SJSA1 (cell line): ENCODE measurements around the gene CCR9. TPM values are rescaled to one million over a fixed set of nuclear protein-coding genes. Genes with fewer than 3 reads are reported as not detected.

Experiments
- DNase-seq, 2 experiments: peaks; one replicate each; pipeline ENCODE4 v3.0.0-alpha.2; 2015 to 2020; ENCODE audit warnings: low spot score in 2 of 2, low read depth in 1 of 2
- H3K27ac ChIP-seq: fragments of 250-450 bp; sonication (Bioruptor Pico); 2 replicates; pipeline ENCODE4 v1.5.1; 2020; ENCODE audit warnings: mild to moderate bottlenecking, moderate library complexity
- H3K27me3 ChIP-seq: fragments of 250-450 bp; sonication (Bioruptor Pico); replicated peaks from 2 replicates; pipeline ENCODE4 v1.5.1; 2020; ENCODE audit warnings: mild to moderate bottlenecking, moderate library complexity
- H3K36me3 ChIP-seq: fragments of 250-450 bp; sonication (Bioruptor Pico); 2 replicates; pipeline ENCODE4 v1.5.1; 2020; ENCODE audit warnings: mild to moderate bottlenecking
- H3K4me1 ChIP-seq: fragments of 250-450 bp; sonication (Bioruptor Pico); replicated peaks from 2 replicates; pipeline ENCODE4 v1.6.1; 2021; ENCODE audit warnings: mild to moderate bottlenecking
- H3K4me3 ChIP-seq: fragments of 250-450 bp; sonication (Bioruptor Pico); 2 replicates; pipeline ENCODE4 v1.5.1; 2020; ENCODE audit warnings: mild to moderate bottlenecking
- H3K9me3 ChIP-seq: fragments of 250-450 bp; sonication (Bioruptor Pico); replicated peaks from 2 replicates; pipeline ENCODE4 v1.5.1; 2020; ENCODE audit warnings: mild to moderate bottlenecking
- total RNA-seq: library from RNA; depleted of rRNA; stranded (reverse); fragments of >200 nt; shearing (Covaris generic); gene quantifications from 2 replicates; pipeline ENCODE4 v1.2.3, GENCODE V29; 2014

The CCR9 gene
- total RNA-seq, 1 experiment from 2014 or later: not detected

GRCh38 chr3:45906681-45907407, 20.5 kb downstream of the CCR9 start:
- Histone ChIP-seq H3K36me3 (no peaks in the 10 kb centered on the region), H3K4me3 (no peak overlapping the region), H3K27me3 (no peaks in the 10 kb centered on the region), H3K4me1 (peaks cover 30% of the 10 kb centered on the region), H3K27ac (no peak overlapping the region), H3K9me3 (0 out of 2 replicates have a peak, but pooled peaks cover 2% of the 10 kb centered on the region)
- DNase-seq: peak in 1 of 2 experiments; percentile 31

- H3K4me1 ChIP-seq: peaks cover 30% of the 10 kb centered on the region
- peak overlapping the region; percentile 15; the same call in 1 of the 2 replicates for H3K27ac ChIP-seq
- H3K36me3 ChIP-seq: no peaks in the 10 kb centered on the region
- 0 out of 2 replicates have a peak, but pooled peaks cover under 1% of the 10 kb centered on the region for H3K9me3 ChIP-seq
- DNase-seq: peak; percentile 44 to 48
- no peaks in the 10 kb centered on the region for H3K27me3 ChIP-seq
- H3K4me3 ChIP-seq: no peak overlapping the region
Measured at GRCh38 chr3:45907769-45908705, 21.7 kb downstream of the CCR9 start.

- Histone ChIP-seq H3K4me3 (no peak overlapping the region), H3K9me3 (no peaks in the 10 kb centered on the region)
- no peak for DNase-seq
Measured at GRCh38 chr3:45908761-45909160, 22.4 kb downstream of the CCR9 start.

GRCh38 chr3:45909542-45909941, 23.2 kb downstream of the CCR9 start:
- Histone ChIP-seq H3K4me3 (no peak overlapping the region), H3K36me3 (no peaks in the 10 kb centered on the region), H3K4me1 (peaks cover 32% of the 10 kb centered on the region), H3K9me3 (no peaks in the 10 kb centered on the region), H3K27me3 (no peaks in the 10 kb centered on the region), H3K27ac (no peak overlapping the region)
- peak in 1 of 2 experiments; percentile 25 for DNase-seq

More at GRCh38 chr3:45908761-45909160, 22.4 kb downstream of the CCR9 start:
- 0 out of 2 replicates have a peak overlapping the region, but pooled peaks have one; percentile 11 for H3K27ac ChIP-seq
- H3K27me3 ChIP-seq: no peaks in the 10 kb centered on the region
- no peaks in the 10 kb centered on the region for H3K36me3 ChIP-seq
- H3K4me1 ChIP-seq: peaks cover 30% of the 10 kb centered on the region

DNA sequence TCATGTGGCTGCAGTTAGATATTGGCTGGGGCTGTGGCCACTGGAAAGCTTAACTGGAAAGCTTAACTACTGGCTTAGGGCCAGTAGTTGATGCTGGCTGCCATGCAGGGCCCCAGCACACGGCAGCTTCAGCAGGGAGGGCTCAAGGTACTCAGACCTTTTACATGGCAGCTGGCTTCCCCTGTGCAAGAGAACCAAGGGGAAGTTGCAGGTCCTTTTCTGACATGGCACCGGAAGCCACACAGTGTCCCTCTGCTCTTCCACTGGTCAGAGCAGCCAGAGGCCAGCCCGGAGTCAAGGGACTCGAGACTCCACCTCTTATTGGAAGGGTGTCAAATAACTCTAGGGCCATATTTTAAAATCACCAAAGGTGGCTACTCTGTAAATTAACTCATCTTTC, 24.5 kb downstream of the CCR9 start:
- Histone ChIP-seq H3K27me3 (no peaks in the 10 kb centered on the region), H3K4me1 (peaks cover 45% of the 10 kb centered on the region), H3K4me3 (no peak overlapping the region), H3K27ac (no peak overlapping the region), H3K9me3 (no peaks in the 10 kb centered on the region), H3K36me3 (no peaks in the 10 kb centered on the region)
- DNase-seq: no peak

GRCh38 chr3:45911511-45912226, 25.3 kb downstream of the CCR9 start:
- Histone ChIP-seq H3K27ac (no peak overlapping the region), H3K36me3 (no peaks in the 10 kb centered on the region), H3K27me3 (no peaks in the 10 kb centered on the region), H3K4me3 (no peak overlapping the region), H3K9me3 (no peaks in the 10 kb centered on the region), H3K4me1 (peaks cover 50% of the 10 kb centered on the region)
- no peak for DNase-seq

DNA sequence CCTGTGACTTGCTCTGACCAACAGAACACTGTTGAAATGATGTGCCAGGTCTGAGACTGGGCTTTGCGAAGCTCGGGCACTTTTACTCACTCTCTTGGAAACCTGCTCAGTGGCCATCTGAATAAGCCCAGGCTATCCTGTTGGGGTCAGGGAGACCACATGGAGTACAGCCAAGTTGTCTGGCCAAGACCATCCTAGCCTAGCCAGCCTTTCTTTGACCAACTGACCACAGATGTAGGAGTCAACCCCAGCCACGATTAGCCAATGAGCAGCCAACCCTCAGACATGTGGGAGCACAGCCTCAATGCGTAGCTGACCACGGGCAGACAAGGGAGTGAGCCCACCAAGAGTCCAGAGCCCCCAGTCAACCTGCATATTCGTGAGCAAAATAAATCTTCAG, 26.1 kb downstream of the CCR9 start:
- Histone ChIP-seq H3K9me3 (no peaks in the 10 kb centered on the region), H3K4me1 (peaks cover 48% of the 10 kb centered on the region), H3K27ac (no peak overlapping the region), H3K4me3 (no peak overlapping the region), H3K27me3 (no peaks in the 10 kb centered on the region), H3K36me3 (no peaks in the 10 kb centered on the region)
- DNase-seq: no peak

DNA sequence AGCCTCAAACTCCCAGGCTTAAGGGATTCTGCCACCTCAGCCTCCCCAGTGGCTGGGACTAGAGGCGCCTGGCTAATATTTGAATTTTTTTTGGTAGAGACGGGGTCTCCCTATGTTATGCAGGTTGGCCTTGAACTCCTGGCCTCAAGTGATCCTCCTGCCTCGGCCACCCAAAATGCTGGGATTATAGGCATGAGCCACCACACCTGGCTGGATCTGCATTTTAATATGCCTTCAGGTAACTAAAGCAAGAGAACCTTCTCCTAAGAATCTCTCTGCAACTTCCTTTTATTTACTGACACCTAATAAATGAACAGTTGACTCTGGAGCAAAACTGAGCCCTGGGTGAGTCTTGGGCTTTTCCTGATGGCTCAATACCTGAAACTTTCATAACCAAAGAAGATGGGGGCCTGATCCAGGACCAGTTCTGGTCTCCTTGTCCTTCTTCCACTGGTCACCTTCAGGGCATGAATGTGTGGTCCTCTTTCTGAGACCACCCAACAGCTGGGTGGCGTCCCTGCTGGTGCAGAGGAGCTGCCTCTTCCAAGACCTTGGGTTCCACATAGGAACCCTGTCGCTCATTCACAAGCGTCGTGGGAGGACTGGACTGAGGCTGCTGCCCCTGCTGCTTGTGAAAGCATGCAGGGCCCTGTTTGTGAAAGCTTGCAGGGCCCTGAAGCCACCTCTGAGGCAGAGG, 28.2 kb downstream of the CCR9 start:
- peak in 1 of 2 experiments; percentile 24 for DNase-seq
- H3K4me3 ChIP-seq: no peak overlapping the region
- H3K27me3 ChIP-seq: no peaks in the 10 kb centered on the region
- H3K27ac ChIP-seq: peak overlapping the region; percentile 54
- peaks cover 32% of the 10 kb centered on the region for H3K4me1 ChIP-seq
- H3K9me3 ChIP-seq: no peaks in the 10 kb centered on the region
- H3K36me3 ChIP-seq: no peaks in the 10 kb centered on the region

- Histone ChIP-seq H3K27me3 (no peaks in the 10 kb centered on the region), H3K4me1 (peaks cover 32% of the 10 kb centered on the region), H3K4me3 (no peak overlapping the region), H3K27ac (peak overlapping the region; percentile 54), H3K9me3 (no peaks in the 10 kb centered on the region), H3K36me3 (no peaks in the 10 kb centered on the region)
- DNase-seq: no peak
Measured at GRCh38 chr3:45915059-45915439, 28.7 kb downstream of the CCR9 start.

GRCh38 chr3:45915518-45916231, 29.3 kb downstream of the CCR9 start:
- Histone ChIP-seq H3K9me3 (no peaks in the 10 kb centered on the region), H3K4me1 (peaks cover 29% of the 10 kb centered on the region), H3K36me3 (no peaks in the 10 kb centered on the region), H3K27me3 (no peaks in the 10 kb centered on the region), H3K27ac (peak overlapping the region; percentile 54), H3K4me3 (no peak overlapping the region)
- DNase-seq: peak; percentile 84 to 93

DNA sequence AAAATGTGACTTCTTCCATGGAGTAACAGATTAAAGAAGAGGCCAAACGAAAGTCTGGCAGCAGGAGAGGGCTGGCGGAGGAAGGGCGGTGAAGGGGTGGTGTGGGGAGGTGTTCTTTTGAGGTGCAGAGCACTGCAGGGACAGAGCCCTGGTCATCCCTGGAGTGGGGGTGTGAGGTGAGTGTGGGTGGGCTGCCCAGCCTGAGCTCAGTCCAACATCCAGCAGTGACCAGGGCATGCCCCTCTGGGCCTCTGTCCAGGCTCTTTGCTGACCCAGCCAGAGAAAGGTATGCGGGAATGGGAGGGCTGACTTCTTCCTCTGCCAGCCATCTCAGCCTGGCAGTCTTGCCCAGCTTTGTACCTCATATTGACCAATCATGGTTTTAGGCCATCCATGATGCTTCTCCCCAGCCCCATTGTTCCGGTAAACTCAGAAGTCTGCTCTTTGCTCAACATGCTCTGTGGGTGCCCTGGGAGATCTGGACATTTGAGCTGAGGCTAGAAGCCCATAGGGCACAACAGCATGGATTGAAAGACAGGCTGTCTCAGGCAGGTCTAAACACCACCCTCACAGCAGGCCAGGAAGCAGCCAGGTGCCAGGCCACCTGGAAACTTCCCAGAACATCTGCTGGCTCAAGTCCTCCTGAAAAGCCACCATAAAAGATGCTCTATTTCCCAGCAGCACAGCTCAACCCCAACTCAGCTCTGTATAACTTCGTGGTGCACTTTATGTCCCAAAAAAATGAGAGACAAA, 31.0 kb downstream of the CCR9 start:
- no peaks in the 10 kb centered on the region for H3K36me3 ChIP-seq
- peaks cover 29% of the 10 kb centered on the region for H3K4me1 ChIP-seq
- no peak overlapping the region for H3K4me3 ChIP-seq
- H3K27ac ChIP-seq: no peak overlapping the region
- H3K9me3 ChIP-seq: no peaks in the 10 kb centered on the region
- no peaks in the 10 kb centered on the region for H3K27me3 ChIP-seq
- no peak for DNase-seq
